ENCODE measurements around the gene CRABP2.

Gene CRABP2

GRCh38 chr1:156705321-156705917 is at the start of gene CRABP2:
Gene CRABP2, minus strand, starts transcription at chr1:156705583. Its CDS starts 137 bp downstream, at chr1:156705446.
- no peak for DNase-seq (ENCODE audit: low spot score)

GRCh38 chr1:156754219-156754618 is 48.8 kb upstream of the CRABP2 start:
- no peak for DNase-seq (ENCODE audit: low spot score)

DNA sequence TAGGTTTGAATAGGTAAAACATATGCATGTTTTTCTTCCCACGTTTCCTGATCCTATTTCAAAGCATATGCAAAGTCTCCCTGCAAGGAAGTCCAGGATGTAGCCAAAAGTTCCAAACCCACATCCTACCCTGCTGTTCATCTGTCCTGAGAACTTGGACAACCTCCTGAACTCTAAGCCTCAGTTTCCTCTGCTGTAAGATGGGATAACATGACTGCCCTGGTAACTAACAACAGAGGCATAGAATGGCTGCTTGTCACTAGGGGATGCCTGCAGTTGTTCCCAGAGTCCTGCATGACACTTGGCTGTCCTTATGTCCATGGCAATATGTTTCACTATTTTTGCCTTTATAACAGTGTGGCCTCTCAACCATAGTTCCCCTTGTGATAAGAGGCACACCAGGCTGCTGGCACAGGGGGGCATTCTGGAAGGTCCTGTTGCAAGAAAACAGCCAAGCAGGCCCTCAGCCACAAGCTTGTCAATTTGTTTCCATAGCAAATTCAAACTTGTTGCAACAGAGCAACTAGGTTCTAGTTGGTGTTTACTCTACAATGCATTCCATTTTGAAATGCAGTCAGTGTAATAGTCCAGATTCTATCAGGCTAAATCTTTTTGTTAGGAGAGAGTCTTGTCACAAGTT is 47.6 kb upstream of the CRABP2 start:
- DNase-seq (ENCODE audit: low spot score) = no peak

- DNase-seq (ENCODE audit: low spot score) = peak; percentile 94
Observed at GRCh38 chr1:156751757-156752481, 46.5 kb upstream of the CRABP2 start.

- no peak for DNase-seq (ENCODE audit: low spot score)
Observed at GRCh38 chr1:156751451-156751756, 46.0 kb upstream of the CRABP2 start, which contains the start of gene HDGF. Gene HDGF, minus strand, starts transcription at chr1:156751675. Its CDS starts 246 bp downstream, at chr1:156751429.

- DNase-seq (ENCODE audit: low spot score) = peak; percentile 38
Observed at GRCh38 chr1:156750711-156751450, 45.5 kb upstream of the CRABP2 start.

DNA sequence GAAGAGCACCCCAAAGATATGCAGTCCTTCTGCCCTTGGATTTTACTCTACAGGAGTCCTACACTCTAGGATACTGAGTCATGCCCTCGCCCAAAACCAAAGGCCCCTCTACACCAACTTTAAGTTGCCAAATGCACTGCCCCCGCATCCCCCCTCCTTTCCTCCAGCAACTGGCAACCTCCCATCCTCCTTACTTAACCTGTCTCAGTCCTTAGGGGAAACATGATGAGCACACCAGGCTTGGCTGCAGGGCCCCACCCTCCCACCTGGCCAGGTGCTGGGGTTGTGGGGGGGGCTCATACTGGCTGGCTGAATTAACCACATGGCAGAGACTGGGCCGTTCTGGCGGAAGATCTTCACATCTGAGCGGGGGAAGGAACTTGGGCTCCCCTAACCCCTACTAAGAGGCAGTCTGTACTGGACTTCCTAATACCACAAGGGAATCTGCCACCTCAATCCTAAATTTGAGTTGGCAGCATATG is 44.8 kb upstream of the CRABP2 start:
- DNase-seq (ENCODE audit: low spot score) = peak; percentile 81

DNA sequence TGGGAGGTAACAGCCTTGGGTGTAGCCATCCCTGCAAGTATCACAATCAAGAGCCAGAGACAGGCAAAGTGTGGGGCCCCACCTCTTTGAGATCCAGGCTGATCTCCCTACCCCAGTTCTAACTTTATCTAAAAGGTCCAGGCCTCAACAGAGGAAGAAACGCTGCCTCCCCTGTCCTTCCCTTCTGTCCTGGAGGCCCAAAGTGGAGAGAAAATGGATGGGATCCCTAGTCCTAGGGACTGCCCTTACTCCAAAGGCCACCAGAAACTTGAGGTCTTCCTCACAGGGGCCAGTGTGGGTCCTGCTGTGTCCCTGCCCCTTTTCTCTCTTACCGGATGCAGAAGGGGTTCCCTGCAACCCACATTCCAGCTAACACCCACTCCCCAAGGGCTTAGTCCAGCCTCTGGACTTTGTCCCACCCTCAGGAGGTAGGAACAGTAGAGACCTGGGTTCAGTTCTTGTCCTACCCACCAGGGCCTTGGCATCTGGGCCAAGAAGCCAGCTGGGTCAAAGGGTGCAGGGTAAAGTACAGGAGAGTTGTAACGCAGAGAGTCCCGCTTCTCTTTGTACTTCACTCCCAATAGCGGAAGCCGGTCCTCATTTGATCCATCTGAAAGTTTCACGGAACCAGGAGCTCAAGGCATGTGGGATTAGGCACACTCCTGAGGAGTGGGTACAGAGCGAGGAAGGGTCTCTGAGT is 44.2 kb upstream of the CRABP2 start:
- DNase-seq (ENCODE audit: low spot score) = peak; percentile 79

- DNase-seq (ENCODE audit: low spot score) = peak; percentile 52
Observed at GRCh38 chr1:156748670-156749418, 43.5 kb upstream of the CRABP2 start.

GRCh38 chr1:156747742-156748669 is 42.6 kb upstream of the CRABP2 start:
- DNase-seq (ENCODE audit: low spot score) = peak; percentile 26

GRCh38 chr1:156746728-156747631 is 41.6 kb upstream of the CRABP2 start:
- peak; percentile 41 for DNase-seq (ENCODE audit: low spot score)

DNA sequence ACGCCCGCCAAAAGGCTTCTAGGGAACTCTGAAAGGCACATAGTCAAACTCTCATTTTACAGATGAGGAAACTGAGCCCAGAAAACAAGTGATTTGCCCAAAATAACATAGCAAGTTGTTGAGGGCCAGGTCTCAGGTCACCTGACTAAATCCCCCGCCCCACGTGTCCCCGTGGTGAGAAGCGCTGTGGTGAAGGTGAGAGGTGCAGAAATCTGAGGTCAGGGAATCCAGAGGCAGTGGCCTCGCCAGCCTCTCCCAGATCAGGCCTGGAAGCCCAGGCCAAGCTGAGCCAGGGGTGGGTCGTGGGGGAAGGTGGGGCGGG is 41.0 kb upstream of the CRABP2 start:
- no peak for DNase-seq (ENCODE audit: low spot score)

DNA sequence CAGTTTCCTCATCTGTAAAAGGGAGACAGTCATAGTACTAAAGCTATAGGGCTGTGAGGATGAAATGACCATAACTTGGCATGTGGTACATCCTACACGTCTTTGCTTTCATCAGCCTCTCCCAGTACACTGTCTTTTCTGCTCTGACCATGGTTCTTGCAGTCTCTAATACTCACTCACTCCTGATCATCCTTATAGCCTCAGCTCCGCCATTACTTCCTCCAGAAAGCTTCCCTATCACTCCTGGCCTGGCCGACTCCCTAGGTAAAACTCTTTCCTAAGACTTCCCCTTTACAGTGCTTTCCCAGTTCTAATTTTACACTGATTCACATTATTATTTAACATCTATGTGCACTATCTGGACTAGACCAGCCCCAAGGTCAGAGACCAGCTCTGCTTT is 40.5 kb upstream of the CRABP2 start:
- DNase-seq (ENCODE audit: low spot score) = no peak

GRCh38 chr1:156744786-156745419 is 39.5 kb upstream of the CRABP2 start:
- DNase-seq (ENCODE audit: low spot score) = no peak

DNA sequence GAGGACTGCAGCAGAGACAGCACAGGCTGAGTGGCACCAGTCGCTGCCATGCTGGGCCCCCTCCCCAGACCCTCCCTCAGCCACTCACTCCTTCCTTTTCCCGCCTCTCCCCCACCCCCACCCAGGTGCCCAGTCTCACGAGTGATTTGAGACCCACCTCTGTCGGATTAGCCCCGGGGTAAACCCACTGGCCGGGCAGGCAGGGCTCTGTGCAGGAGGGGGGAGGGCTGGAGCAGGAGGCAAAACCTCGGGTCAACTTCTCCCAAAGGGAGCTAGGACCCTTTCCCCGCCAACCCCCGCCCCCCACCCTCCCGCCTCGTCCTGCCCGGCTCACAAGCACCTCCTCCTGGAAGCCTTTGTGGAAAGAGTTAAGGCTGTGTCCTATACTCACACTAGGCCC is 39.0 kb upstream of the CRABP2 start:
- DNase-seq (ENCODE audit: low spot score) = no peak

GRCh38 chr1:156743367-156744302 is 38.3 kb upstream of the CRABP2 start:
- no peak for DNase-seq (ENCODE audit: low spot score)

GRCh38 chr1:156742801-156743200 is 37.4 kb upstream of the CRABP2 start:
- no peak for DNase-seq (ENCODE audit: low spot score)
